LNCAP (cell line): ENCODE data around the gene HAPSTR1.

Experiments used
- TF ChIP-seq, protein P1 (sequence below): fragments of 450-650 bp; IDR thresholded peaks from 2 replicates; pipeline ENCODE4 v1.5.1; 2017; ENCODE audit warnings: mild to moderate bottlenecking

Gene HAPSTR1

DNA sequence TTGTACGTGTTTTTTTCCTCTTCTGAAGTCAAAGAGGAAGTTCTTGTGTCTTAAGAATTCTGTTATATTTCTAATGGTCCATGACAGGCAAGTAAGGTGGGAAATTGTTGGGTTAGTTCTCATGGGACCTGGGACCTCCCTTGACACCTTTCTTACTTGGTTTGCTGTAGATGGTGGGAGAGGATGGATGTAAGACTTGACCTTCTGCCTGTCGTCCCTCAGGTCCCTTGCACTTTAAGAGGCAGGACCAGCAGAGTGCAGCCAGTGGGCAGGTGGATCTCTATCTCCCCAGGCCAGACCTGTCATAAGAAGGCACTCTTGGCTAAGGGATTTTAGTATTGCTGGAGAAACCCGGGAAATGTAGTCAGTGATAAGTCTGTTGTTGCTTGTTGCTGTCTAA lies 12.1 kb downstream of the HAPSTR1 start:
- TF ChIP-seq, protein P1, sequence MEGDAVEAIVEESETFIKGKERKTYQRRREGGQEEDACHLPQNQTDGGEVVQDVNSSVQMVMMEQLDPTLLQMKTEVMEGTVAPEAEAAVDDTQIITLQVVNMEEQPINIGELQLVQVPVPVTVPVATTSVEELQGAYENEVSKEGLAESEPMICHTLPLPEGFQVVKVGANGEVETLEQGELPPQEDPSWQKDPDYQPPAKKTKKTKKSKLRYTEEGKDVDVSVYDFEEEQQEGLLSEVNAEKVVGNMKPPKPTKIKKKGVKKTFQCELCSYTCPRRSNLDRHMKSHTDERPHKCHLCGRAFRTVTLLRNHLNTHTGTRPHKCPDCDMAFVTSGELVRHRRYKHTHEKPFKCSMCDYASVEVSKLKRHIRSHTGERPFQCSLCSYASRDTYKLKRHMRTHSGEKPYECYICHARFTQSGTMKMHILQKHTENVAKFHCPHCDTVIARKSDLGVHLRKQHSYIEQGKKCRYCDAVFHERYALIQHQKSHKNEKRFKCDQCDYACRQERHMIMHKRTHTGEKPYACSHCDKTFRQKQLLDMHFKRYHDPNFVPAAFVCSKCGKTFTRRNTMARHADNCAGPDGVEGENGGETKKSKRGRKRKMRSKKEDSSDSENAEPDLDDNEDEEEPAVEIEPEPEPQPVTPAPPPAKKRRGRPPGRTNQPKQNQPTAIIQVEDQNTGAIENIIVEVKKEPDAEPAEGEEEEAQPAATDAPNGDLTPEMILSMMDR, result no peak

DNA sequence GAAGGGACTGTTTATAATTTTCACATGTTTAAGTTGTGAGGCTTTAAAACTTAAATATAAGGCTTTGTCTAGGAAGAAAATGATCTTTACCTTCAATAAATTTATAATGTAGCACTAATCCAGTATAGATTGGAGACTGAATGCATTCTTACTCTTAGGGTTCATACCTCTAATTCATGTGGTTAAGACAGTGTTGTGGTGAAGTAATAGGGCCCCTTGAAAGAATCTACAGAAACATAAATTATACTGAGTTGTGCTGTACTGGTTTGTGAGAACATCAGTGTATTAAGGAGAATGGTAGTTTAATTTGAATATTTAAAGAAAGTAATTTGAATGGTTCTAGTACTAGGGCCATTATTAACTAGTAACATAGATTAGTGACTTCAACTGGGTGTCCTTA lies 13.7 kb downstream of the HAPSTR1 start:
- TF ChIP-seq, protein P1, result no peak

DNA sequence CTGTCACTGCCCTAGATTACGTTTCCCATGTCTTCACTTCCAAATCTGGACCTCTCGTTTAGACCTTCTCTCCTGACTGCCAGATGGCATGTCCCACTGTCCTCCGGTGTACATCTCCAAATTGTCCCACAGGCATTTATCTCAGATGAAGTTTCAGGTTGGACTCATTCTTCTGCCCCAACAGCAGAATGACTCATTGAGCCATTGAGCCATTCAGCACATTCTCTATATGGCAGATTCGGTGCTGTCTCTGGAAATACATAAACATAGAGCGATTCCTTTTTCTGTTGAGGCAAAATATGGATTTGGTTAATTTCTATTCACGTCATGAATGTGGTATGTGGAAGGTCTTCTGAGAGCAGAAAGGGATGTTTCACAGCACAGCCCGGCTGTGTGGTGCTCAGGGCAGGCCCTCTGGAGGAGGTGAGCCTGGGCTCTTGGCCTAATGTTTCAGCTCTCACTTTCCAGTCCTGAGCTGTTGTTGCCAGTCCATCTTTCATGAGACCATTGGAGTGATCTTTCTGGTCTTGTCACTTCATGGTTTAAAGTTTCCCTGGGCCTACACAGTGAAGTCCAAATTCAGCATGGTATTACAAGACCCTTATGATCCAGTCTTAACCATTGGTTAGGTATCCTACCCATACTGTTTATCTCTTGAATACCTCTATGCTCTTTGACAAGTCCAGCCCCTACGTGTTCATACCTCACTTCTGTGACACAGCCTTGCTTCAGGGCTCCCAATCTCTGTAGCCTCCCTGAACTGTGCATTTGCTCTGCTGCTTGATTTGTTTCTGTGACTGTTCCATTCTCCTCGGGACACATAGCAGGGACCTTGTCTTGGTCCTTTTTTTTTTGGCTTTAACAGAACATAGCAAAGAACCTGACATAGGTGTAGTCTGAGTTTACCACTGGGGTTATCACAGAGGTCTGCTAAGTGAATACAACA lies 15.9 kb downstream of the HAPSTR1 start:
- TF ChIP-seq, protein P1, result no peak

DNA sequence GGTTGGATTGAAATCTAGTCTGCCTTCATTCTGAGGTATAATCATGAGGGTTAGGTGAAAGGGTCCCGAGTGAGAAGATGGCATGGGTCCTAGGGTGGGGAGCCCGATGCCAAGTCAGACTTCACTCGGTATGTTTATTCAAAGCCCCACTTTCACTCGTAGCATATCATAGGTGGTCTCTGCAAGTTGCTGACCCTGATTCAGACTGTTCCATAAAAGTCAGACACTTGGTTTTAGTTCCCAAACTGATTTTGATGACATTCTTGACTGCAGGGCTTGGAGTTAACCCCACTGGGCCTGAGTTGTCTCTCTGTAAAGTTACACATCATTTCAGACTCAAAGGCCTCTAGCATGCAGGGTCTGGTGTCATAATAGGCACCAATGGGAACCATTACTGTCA lies 17.8 kb downstream of the HAPSTR1 start:
- TF ChIP-seq, protein P1, result no peak

DNA sequence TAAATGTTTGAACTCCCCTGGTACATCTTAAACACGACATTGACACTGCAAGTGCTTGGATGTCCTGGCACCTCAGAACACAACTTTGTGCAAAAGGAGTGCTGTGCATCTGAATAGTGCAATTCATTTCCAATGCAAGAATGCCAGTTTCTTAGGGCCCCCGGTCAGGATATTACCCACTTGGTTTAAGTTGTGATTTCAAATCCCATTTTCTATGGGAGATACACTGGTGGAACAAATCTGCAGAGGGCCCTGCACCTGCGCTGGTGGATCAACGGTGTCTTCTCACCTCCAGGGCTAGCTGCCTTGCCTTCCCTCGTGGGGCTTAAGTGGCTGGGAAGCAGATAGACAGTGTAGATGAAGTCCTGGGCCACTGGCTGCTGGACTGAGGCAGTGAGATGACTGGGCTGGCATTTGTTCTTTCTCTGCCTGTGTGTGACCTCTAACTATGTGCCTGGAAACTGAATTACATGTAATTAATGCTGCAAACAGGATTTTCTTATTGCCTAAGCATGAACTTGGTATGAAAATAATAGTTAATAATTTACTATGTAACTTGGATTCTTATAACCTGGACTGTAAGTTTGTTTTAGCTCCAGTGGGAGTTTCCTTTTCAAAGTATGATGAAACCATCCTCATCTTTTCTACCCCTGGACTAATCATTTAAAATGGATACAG lies 20.9 kb downstream of the HAPSTR1 start:
- TF ChIP-seq, protein P1, result no peak

DNA sequence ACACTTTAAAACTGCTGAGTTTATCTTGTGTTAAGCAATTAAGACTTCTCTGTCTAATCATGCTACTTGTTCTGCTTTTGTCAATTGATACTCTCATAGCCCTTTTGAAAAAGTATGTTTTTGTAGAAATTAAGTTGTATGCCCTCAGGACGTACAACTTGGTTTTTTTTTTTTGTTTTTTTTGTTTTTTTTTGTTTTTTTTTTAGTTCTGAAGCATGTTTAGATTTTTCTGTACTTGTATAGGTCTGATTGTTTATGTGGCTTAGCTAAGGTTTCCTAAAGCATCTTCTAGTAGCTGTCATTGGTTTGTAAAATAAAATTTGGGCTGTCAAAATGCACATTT lies 21.4 kb downstream of the HAPSTR1 start:
- TF ChIP-seq, protein P1, result no peak

DNA sequence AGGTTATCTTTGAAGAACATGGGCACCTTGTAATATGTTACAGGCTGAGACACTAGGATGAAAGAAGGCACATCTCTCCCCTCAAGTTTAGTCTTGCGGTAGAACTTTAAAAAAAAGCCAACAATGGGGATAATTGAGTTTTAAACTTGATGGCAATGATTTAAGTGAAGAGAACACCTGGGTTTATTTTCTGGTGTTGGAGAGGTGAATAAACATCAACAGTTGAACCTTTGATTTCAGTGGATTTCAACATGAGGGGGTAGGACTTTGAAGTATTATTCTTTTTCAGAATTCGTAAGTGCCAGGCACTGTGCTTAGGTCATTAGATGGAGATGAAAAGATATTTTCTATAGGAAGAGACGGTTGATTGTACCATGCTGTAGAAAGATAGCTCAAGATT lies 22.3 kb downstream of the HAPSTR1 start:
- TF ChIP-seq, protein P1, result no peak
